Measurements from ENCODE around the gene DNAH3.

Gene DNAH3

DNA sequence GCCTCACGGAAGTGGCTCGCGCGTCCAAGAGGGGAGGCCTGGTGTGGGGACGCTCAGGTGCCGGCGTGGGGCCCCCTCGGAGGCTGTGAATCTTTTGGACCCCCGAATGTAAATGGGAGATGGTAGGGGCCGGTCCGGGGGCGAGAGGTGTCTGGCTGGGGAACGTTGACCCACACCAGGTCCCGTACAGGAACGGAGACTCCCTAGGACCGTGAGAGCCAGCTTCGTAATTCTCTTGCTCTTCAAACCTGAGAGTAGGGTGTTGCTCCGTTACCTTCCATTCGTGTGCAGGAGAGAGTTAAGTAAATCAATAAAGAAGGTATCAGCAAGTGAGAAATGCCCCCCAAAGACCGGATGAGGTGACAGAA lies 249.6 kb downstream of the DNAH3 start:
- DNase-seq: no peak

DNA sequence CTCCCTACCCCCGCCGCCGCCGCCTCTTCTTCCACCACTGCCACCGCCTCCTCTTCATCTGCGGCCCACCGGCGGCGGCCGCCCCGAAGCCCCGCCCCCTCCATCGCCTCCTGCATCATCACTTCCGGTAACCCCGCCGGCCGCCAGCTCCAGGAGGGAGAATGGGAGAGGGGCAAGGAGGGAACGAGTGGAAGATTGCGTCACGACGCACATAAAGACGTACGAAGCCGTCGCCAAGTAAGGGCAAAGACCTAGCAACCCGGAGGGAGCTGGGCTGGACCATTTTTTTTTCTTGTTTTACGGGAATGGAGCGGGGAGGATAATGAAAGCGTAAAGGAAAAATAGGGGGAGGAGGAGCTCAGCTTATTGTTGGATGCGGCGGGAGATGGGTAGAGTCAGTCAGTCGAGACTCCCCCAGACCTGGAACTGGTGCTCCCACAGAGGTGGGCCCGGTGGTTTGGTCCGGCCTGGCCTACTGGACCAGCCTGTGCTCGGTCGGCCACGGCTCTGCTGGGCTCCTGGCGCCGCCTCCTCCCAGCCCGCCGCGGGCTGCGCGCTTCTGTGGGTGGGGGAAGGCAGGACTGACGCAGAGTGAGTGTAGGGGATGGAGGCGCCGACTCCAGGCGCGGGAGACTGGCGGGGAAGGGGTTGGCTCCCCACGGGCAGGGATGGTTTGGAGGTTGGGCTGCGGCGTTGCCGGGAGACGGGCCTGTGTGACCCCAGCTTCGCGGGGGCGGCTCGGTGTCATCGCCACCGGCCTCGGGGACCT lies 250.2 kb downstream of the DNAH3 start, which contains the start of the genes DCUN1D3 and LYRM1:
DCUN1D3 (minus strand) TSS at position 60 of the 769 bp plus-strand sequence. CDS start 37,820 bp downstream, outside the sequence.
LYRM1 (plus strand) TSS at position 473 of the 769 bp plus-strand sequence. CDS start 14,785 bp downstream, outside the sequence.
- peak; percentile 96 for DNase-seq

DNA sequence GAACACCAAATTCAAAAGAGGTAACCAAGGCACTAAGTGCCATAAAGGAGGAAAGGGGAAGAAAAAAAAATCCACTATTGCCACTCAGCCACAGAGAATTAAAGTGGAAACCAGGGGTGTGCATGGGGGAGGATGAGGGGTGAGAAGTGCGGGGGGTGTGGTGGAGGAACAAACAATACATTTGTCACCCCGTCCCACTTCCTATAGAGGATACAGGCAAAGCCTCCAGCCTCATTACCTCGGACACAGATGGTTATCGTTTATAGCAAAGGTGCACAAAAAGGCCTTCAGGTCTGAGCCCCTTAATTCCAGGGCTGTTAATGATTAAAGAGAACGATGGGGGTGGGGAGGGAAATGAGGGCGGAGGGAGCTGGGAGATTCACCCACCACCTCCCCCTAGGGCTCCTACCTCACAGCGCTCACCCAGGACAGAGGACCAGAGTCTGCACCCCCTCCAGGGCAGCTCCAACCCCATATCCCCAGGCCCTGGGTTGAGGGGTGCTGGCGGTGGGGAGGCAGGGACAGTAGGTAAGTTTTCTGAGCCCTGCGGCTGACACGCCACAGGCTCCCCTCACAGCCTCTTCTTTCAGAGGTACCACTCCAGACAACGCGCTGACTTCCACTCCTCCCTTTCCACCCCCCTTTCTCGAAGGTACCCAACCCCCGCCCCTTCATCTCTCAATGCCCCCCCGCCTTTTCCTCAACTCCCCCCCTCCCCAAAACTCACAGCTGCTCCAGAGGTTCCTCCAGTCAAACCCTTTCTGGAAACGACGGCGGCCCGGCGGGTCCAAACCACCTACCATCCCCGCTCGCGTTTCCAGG lies 251.0 kb downstream of the DNAH3 start:
- no peak for DNase-seq

DNA sequence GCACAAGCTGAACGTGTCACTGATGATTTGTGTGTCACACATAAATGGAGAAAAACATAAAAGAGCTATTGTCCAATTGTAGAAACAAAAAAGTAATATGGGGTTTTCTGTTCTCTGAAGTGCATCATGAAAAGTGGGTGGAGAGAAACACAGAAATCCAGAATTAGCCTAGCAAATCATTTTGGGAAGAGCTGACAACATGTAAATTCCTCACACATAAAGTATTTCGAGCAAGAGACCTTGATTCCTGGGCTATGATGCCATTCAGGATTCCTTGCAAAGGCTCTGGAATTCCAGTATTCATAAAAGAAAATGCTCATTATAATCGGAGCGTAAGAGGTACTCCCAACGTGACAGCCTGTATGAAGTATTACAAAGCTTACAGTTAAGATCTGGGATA lies 251.6 kb downstream of the DNAH3 start:
- no peak for DNase-seq

DNA sequence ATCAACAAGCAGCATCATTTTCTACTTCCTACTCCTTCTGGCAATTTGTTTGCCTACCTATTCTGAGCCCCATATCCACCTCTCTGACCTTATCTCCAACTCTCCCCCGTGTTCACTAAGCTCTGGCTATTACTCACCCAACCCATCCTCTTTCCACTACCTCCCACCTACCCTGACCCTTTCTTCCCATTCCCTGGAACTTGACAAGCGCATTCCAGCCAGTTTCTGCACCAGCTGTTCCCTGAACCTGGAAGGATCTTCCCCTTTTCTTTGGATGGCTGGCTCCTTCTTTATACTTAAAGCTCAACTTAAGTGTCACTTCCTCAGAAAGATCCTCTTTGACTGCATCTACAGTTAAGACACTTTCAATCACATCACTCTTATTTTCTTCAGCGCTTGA lies 252.7 kb downstream of the DNAH3 start:
- no peak for DNase-seq

DNA sequence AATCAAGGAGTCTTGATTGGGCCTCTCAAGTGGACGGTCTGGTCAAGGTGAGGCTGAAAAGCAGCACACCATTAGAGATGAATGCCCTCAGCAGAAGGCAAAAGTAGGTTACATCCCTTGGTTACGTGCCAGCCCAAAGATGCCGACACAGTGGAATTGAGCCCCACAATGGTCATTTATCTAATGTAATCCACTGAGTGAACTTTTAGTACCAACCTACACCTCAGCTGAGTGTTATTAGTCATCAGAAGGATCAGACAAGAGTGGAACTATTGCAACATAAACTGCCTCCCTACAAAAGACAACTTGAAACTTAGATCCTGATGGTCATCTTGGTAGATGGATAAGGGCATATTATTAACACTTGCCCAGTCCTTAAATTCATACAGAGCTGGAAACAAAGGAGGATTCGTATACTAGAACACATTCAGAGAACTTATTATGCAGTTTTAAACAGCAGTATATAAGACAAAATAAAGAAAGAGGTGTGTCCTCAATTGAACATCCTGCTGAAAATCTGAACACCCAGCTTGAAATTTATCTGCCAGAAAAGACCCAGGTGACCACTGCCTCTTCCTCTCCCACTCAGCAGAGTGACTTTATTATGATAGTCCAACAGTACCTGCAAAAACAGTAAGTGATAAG lies 253.3 kb downstream of the DNAH3 start:
- DNase-seq: no peak

DNA sequence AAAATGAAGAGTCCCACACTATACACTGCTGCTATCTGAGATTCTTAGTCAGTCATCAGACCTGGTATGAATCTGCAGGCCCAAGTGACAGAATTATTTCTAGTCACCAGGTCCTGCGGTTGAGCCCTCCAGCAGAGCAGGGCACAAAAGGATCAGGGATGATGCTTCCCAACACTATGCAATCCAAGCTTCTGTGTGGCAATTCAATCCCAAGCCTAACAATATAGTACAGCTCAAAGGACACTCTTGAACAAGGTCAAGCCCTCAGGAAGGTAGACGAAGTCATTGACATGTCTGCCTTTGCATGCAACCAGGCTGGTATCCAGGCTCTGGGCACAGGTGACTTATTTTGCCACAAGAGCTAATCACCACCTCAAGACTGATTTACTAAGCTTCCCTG lies 256.3 kb downstream of the DNAH3 start:
- no peak for DNase-seq

DNA sequence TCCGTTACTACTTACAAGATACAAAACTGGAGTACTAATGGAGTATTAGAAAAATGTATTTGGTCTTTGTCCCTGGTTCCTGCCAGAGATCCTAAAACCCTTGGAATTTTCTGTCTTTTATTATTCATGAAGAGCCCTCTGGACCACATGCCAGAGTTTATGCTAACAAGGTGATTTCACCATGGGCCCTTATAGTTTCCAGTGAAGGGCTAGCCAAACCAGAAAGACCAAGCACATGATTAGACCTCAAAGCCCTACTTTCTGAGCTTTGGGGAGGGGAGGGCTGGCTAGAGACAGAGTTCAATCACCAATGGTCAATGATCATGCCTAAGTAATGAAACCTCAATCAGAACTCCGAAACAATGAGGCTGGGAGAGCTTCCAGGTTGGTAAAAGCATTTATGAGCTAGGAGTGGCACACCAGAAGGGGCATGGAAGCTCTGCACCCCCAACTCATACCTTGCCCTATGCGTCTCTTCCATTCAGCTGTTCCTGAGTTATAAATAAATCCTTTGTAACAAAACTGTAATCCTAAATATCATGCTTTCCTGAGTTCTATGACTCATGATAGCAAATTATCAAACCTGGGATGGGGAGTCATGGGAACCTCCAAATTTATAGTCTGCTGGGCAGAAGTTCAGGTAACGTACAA lies 260.9 kb downstream of the DNAH3 start:
- DNase-seq: no peak

DNA sequence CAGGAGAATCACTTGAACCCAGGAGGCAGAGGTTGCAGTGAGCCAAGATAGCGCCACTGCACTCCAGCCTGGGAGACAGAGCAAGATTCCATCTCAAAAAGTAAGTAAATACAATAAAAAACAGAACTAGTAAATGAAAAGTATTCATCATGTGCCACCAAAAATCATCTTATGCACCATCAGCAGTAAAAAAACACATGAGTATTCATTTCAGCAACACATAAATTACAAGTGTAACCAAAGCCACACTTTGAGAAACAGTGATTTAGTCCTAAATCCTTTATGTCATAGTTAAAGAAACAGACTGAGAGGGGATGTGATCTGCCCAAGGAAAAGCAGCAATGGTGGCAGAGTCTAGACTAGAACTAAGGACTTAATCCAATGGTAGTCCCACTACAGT lies 263.4 kb downstream of the DNAH3 start:
- no peak for DNase-seq

DNA sequence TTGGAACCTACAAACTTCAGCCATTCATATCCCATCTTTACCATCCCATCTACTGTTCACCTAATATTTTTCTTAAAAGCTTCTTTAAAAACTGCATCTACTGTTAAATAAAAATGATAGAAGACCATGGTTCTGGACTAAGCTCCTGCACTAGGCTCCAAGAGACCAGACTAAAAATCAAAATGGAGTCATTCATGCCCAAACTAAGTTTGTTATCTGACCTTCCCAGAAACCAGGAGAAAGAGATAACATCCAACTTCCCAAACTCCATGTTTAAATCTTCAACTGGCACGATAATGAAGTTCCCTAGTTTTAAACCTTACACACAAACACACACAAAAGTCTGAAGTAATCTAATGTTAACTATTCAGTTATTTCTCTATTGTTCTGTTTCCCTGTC lies 264.3 kb downstream of the DNAH3 start:
- no peak for DNase-seq

DNA sequence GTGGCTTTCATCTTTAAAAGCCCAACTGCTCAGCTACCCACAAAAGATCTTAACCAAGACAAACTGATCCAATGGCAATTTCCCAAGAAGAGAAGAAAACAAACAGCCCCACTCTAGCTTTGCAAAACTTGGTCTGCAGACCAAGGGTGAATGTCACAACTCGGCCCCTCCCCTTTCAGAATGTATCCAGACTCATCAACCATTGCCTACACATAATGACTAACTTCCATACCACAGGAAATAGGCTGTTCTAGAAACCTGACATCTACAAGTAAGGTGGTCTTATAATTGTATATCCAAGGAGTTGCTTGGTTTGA lies 266.4 kb downstream of the DNAH3 start:
- DNase-seq: peak; percentile 42

DNA sequence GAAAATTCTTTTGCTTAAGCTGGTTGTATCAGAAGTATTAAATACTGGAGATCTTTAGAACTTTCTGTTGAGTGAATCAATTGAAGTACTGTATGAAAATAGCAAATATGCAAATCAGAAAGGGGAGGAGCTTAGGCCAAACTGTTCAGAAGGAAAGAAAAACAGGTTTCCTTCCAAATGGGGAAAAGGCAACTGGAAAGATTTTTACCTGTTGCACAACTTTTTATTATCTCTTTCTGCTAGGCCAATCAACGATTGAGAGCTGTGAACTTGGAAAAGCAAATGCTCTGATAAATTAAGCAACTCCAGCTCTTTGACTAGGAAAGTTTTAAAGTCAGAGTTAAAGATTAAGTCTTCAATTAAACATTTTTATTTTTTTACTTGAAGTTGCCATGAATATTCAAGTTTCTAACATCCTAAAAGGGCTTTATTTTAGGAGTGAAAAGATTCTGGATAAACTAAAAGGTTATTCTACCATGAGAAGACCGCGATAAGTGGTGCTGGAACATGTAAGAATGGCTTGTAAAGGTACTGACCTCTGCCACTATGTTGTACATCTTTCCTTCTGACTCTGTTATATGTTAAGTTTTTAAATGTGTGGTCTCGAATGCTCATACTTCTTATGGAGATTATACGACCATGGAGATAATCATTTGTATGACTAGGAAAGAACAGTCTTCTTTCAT lies 266.9 kb downstream of the DNAH3 start:
- DNase-seq: no peak
